Fibroblast of skin of abdomen (primary cell): ENCODE measurements around the gene CAMK2A.

ENCODE experiments used
- DNase-seq: peaks from one replicate; pipeline ENCODE4 v3.0.0-alpha.2; 2013

Gene CAMK2A

DNA sequence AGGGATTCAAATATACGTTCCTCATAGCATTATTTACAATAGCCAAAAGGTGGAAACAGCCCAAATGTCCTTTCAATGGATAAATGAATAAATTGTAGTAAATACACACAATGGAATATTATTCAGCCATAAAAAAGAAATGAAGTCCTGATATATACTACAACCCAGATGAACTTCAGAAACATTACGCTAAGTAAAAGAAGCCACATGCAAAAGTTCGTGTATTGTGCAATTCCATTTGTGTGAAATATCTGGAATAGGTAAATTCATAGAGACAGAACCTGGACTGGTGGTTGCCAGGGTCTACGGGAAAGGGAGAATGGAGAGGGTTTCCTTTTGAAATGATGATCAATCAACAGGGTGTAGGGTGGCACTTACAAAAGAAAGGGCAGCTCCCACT lies 25.7 kb upstream of the CAMK2A start:
- no peak for DNase-seq

DNA sequence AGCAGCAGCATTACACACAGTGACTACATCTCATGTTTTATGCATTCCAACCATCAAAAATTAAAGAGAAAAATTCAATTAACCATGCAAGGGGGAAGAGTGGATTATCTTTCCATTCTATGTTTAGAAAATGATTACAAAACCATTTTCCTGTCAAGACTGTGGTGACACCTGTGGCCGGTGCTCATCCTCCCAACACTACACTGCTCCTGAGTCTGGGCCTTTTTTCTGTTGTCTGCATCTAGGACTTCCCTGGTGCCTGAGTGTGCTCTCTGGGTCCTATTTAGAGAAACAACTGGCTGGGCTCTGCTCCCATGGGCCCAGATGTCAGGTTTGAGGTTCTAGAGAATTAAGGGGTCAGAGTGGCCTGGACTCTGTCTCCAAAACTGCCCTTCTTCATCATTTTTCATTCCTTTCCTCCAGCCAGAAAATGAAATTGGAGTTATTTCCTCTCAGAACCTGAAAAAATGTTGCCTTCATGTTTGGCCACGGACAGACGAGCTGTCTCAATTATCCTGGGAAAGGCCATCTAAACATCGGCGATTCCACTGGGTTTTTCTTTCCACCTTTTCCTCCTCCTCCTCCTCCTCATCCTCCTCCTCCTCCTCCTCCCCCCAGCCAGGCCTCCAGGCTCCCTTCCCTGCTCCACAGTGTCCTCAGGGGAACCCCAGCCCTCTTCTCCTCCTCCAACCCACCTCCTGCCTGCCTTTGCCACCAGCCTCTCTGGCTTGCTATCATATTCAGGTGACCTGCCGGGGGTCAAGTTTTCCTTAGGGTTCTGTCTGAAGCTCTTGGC lies 24.5 kb upstream of the CAMK2A start:
- no peak for DNase-seq

DNA sequence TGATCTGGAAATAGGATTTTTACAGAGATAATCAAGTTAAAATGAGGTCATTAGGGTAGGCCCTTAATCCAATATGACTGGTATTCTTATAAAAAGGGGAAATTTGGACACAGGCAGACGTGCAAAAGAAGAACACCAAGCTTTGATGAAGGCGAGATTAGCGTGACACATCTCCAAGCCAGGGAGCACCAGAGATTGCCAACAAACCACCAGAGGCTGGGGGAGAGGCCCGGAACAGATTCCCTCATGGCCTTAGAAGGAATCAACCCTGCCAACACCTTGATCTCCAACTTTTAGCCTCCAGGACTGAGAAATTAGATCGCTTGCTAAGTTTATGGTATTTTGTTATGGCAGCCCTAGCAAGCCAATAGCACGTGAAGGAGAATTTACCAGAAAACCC lies 23.9 kb upstream of the CAMK2A start:
- DNase-seq = no peak

GRCh38 chr5:150312518-150312917 lies 22.9 kb upstream of the CAMK2A start:
- DNase-seq = no peak

- DNase-seq = no peak
Observed at GRCh38 chr5:150311015-150311692, 21.6 kb upstream of the CAMK2A start.

DNA sequence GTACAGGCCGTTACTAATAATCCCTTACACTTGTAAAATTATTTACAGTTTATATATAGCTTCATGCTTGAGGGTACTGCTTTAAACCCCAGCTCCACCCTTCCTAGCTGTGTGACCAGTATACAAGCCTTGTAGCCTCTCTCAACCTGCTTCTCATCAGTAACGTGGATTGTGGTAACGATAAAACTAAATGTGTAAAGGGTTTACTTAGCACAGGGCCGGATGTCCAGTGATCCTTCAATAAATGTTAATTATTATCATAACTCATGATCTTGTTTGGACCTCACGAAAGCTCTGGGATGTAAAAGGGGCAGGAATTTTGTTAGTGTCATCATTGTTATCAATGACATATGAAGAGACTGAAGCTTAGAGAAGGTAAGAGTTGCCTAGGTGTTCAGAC lies 20.7 kb upstream of the CAMK2A start:
- DNase-seq = no peak

DNA sequence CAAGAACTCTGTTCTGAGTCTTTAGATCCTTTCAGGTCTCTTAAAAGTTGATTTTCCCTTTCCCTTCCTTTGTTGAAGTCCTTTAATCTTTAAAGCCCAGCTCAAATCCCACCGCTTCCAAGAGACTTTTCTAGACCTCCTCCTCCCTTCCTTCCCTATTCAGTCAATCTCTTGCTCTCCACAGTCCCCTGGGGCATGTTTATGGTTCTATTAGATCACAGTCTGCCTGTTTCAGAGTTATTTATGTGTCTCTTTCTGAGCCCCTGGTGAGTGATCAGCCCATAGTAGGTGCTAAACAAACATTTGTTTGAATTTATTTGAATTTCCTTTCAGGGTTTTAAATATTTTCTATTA lies 20.3 kb upstream of the CAMK2A start:
- DNase-seq = no peak

- DNase-seq = no peak
Observed at GRCh38 chr5:150309101-150309885, 19.7 kb upstream of the CAMK2A start.

DNA sequence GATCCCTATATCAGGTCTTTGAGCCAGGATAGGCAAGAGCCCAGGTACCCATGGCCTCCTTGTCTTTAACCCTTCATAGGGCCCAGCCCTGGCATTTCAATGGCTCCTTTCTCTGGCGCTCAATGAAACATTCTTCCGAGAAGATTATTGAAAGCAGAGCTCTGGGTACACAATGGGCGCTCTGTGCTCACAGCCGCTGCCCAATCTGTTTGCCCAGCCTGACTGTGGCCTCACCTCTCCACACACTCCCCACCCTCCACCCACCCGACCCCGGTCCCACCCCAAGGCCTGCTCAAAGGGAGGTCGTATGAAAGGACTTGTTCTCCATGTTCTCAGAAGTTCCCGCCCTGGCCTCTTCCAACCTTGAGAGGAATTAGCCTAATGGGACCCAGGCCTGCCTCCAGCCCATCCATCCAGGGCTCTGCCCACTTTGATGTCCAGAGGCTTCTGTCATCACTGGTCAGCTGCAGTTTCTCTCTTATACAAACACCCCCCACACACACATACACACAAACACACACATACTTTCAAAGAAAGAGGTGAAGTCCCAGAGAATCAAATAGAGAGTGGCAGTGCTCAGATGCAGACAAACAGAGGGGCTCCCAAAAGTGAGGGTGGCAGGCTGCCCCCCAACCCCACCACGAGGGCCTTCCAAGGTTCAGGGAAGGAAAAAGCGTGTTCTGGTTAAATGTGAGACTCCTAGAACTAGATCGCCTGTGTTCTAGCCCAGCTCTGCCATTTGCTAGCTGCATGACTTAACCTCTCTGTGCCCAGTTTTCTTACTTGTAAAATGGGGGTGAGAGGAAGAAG lies 18.2 kb upstream of the CAMK2A start:
- no peak for DNase-seq

GRCh38 chr5:150306775-150307174 lies 17.2 kb upstream of the CAMK2A start:
- DNase-seq = no peak

GRCh38 chr5:150305557-150305956 lies 16.0 kb upstream of the CAMK2A start:
- DNase-seq = peak; percentile 37

DNA sequence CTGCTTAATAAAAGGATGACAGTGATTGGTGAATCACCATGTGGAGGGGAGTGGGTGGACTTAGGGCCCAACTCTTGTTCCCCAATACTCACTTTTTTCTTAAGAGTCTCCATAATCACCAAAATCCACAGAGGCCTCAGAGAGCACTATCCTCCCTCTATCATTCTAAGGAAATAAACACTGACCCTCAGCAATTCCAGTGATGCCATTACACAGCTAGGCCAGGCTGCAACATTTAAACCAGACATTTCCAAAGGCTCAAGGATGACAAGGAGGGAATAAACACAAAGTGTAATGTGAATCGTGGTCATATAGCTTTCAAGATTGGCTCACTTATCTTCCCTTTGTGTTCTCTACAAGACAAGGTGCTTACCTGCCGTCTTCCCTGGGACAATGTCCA lies 15.5 kb upstream of the CAMK2A start:
- no peak for DNase-seq

DNA sequence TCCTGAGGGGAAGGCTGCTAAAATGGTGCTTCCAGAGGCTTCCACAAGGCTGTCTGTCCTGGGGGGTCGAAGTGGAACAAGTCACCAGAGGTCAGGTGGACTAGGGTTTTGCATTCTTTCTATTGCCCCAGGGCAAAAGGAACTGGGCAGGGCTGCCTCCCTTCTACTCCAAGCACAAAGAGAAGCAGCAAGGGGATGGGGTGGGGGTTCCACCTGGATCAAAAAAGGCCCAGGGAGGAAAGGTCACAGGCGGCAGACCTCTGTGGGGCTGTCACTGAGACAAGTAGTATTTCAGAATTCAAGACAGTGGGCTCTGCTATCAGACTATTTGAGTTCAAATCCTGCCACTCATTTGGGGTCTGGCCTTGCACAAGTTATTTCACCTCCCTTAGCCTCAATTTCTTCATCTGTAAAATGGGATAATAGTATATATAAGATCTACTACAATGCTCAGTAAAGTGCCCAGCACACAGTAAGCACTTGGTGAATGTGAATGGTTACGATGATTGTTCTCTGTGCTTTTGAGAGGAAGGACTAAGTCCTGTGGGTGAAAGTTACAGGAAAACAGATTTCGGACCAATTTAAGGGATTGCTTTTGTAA lies 15.0 kb upstream of the CAMK2A start:
- no peak for DNase-seq

DNA sequence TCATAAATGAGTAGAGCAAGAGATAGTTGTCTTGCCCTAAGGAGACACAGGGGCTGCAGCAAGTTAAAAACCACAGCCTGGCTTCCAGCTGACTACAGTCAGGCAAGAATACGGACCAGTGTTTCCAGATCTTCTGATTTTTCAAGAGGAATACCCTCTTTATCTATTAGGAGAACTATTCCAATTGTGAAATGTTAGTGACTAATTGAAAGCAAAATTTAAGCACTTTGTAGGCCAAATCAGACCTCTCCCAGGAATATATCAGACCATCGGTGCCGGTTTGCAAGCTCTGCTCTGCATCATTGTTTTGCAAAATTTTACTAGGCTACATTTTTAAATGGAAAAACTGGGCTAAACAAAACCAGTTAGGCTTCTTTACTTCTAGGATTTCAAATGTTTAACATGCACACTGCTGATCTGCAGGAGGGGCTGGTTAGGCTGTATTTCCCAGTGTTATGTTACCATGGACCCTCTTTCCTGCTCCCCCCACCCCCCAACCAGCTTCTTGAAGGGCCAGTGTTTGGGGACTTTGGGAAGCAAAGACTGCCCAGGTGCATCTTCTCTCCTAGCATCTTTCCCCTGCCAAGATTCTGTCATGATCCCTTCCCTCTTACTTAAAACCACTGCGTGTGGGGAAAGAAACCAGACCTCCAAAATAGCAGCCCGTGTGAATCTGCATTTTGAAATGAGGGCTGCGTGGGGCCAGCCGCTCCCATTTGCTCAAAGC lies 14.2 kb upstream of the CAMK2A start:
- DNase-seq = peak; percentile 41

- DNase-seq = peak; percentile 28
Observed at GRCh38 chr5:150303070-150303615, 13.6 kb upstream of the CAMK2A start.

DNA sequence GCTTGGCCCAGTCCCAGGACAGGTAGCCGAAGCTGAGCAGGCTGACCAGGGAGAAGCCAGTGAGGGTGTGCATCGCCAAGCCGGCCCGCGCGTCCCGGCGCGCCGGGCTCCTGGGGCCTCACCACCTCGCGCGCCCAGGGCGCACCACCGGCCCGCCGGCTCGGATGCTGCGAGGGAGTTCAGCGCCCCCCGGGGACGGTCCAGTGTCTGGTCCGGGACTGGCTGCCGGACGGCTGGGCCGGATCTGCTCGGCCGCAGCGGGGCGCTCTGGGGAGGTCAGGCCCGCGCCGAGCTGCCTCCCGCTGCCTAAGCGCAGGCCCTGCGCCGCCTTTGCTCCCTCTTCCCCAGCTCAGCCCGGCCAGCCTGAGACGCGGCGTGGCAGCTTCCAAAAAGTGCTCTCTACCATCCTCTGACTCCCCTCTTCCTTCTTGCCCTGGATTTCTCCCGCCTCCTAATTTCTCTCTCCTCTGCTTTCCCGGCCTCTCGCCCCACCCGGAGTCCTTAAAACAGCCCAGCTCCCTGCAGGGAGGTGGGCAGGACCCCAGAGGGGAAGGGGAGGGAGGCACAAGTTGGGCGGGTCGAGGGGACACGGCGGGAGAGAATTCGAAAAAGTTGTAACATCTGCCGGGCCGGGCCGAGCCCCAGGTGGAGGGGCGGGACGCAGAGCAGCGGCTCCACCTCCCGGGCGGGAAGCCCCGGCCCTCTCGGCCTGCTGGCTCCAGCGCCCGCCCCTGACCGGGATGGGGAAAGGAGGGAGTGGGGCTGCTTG lies 12.9 kb upstream of the CAMK2A start, which contains the start of gene ARSI:
Gene ARSI, minus strand, starts transcription at position 605 of the 769 bp plus-strand sequence. Its CDS starts 532 bp downstream, at position 73.
- DNase-seq = peak; percentile 93

GRCh38 chr5:150301901-150302300 lies 12.3 kb upstream of the CAMK2A start:
- no peak for DNase-seq

DNA sequence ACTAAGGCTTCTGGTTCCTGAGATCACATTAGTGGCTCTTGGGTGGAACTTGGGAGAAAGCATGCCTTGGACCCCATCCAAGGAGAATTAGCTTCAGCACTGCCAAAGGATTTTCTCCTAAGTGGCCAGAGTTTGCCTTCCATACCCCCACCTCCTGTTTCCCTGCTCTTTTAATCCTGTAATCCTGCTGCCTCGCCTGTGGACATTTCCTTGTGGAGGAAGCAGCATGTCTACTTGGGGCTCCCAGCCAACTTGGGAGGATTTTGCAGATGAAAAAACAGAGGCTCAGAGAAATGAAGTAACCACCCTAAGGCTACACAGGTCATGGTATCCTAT lies 11.6 kb upstream of the CAMK2A start:
- DNase-seq = peak; percentile 65

GRCh38 chr5:150300496-150301169 lies 11.1 kb upstream of the CAMK2A start:
- no peak for DNase-seq
